ENCODE data around the gene KLK6.
A peak's percentile ranks its signal among the peaks of the same experiment; 100 is the strongest.

Gene KLK6

GRCh38 chr19:50911206-50912101, 57.9 kb downstream of the KLK6 start, which contains the start of gene KLK4:
Gene KLK4 (minus strand): TSS chr19:50911395. CDS start chr19:50910738, 657 bp downstream.
- Histone ChIP-seq H3K36me3 (ENCODE audit: control insufficient read depth, insufficient read depth, low read length) (no peaks in the 10 kb centered on the region), H3K27ac (ENCODE audit: low read length) (no peak within 1 kb of the TSS), H3K9me3 (ENCODE audit: control insufficient read depth, insufficient read depth, low read length) (no peaks in the 10 kb centered on the region), H3K4me3 (ENCODE audit: low read length) (no peak within 1 kb of the TSS), H3K4me1 (ENCODE audit: control insufficient read depth, insufficient read depth, low read length) (no peaks in the 10 kb centered on the region), H3K27me3 (ENCODE audit: control insufficient read depth, insufficient read depth, low read length) (peaks cover 8% of the 10 kb centered on the region; the same call in 1 of the 2 replicates)
- WGBS (ENCODE audit: insufficient coverage, insufficient read length) = 100% methylated on average over 1 of the region's 9 CpGs
- DNase-seq (ENCODE audit: low read depth, low spot score) = no peak

- no CpG with 5 or more reads among the region's 4 CpGs for WGBS (ENCODE audit: insufficient coverage, insufficient read length)
- H3K36me3 ChIP-seq (ENCODE audit: control insufficient read depth, insufficient read depth, low read length) = no peaks in the 10 kb centered on the region
- no peak overlapping the region for H3K27ac ChIP-seq (ENCODE audit: low read length)
- no peaks in the 10 kb centered on the region for H3K4me1 ChIP-seq (ENCODE audit: control insufficient read depth, insufficient read depth, low read length)
- no peak for DNase-seq (ENCODE audit: low read depth, low spot score)
- no peaks in the 10 kb centered on the region for H3K9me3 ChIP-seq (ENCODE audit: control insufficient read depth, insufficient read depth, low read length)
- H3K4me3 ChIP-seq (ENCODE audit: low read length) = no peak overlapping the region
- peaks cover 8% of the 10 kb centered on the region; the same call in 1 of the 2 replicates for H3K27me3 ChIP-seq (ENCODE audit: control insufficient read depth, insufficient read depth, low read length)
Observed at GRCh38 chr19:50910722-50911121, 58.7 kb downstream of the KLK6 start.

- Histone ChIP-seq H3K27me3 (ENCODE audit: control insufficient read depth, insufficient read depth, low read length) (peaks cover 8% of the 10 kb centered on the region; the same call in 1 of the 2 replicates), H3K4me3 (ENCODE audit: low read length) (peak overlapping the region; percentile 45; the same call in 1 of the 2 replicates), H3K4me1 (ENCODE audit: control insufficient read depth, insufficient read depth, low read length) (no peaks in the 10 kb centered on the region), H3K9me3 (ENCODE audit: control insufficient read depth, insufficient read depth, low read length) (no peaks in the 10 kb centered on the region), H3K27ac (ENCODE audit: low read length) (no peak overlapping the region), H3K36me3 (ENCODE audit: control insufficient read depth, insufficient read depth, low read length) (no peaks in the 10 kb centered on the region)
- DNase-seq (ENCODE audit: low read depth, low spot score) = peak; percentile 77
- WGBS (ENCODE audit: insufficient coverage, insufficient read length) = no CpG with 5 or more reads among the region's 36 CpGs
Observed at GRCh38 chr19:50909240-50910070, 59.9 kb downstream of the KLK6 start.

Measured in iPS DF 6.9 (cell line).